HCT116 (cell line): Measurements from ENCODE around the gene FLNC.

ENCODE experiments used
- POLR2A ChIP-seq: IDR thresholded peaks from 2 replicates; pipeline ENCODE4 v1.7.0; 2011; ENCODE audit warnings: borderline replicate concordance; ENCODE audit not compliant: insufficient read depth, insufficient read length; ENCODE audit errors: extremely low read depth
- YY1 ChIP-seq: IDR thresholded peaks from 2 replicates; pipeline ENCODE4 v1.6.1; 2011; ENCODE audit warnings: low read length, low read depth, moderate library complexity, mild to moderate bottlenecking; ENCODE audit not compliant: insufficient replicate concordance; ENCODE audit errors: extremely low read depth
- TF ChIP-seq, protein P1 (sequence below), 3 experiments: fragments of 200-600 bp in 1 of 3; sonication (generic) in 1 of 3; IDR thresholded peaks in 2 of 3; conservative IDR thresholded peaks in 1 of 3; 2 replicates each; pipeline ENCODE4 v1.5.1; 2012 to 2017; ENCODE audit warnings: low read depth in 2 of 3, low read length in 2 of 3, antibody characterized with exemption in 1 of 3, borderline replicate concordance in 1 of 3, control low read depth in 1 of 3, mild to moderate bottlenecking in 1 of 3, mixed read lengths in 1 of 3, mixed run types in 1 of 3, moderate library complexity in 1 of 3; ENCODE audit not compliant: insufficient read depth in 1 of 3

- TF ChIP-seq, protein P1, sequence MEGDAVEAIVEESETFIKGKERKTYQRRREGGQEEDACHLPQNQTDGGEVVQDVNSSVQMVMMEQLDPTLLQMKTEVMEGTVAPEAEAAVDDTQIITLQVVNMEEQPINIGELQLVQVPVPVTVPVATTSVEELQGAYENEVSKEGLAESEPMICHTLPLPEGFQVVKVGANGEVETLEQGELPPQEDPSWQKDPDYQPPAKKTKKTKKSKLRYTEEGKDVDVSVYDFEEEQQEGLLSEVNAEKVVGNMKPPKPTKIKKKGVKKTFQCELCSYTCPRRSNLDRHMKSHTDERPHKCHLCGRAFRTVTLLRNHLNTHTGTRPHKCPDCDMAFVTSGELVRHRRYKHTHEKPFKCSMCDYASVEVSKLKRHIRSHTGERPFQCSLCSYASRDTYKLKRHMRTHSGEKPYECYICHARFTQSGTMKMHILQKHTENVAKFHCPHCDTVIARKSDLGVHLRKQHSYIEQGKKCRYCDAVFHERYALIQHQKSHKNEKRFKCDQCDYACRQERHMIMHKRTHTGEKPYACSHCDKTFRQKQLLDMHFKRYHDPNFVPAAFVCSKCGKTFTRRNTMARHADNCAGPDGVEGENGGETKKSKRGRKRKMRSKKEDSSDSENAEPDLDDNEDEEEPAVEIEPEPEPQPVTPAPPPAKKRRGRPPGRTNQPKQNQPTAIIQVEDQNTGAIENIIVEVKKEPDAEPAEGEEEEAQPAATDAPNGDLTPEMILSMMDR (IDR thresholded peaks at IDR 0.05 in 2 of 3, conservative IDR thresholded peaks at IDR 0.05 in 1 of 3; ENCODE audit: borderline replicate concordance in 1 of 3, insufficient read depth in 1 of 3, low read depth in 2 of 3, low read length in 2 of 3): no peak
- TF ChIP-seq POLR2A: no peak
- TF ChIP-seq YY1: no peak
These were observed 37.6 kb upstream of the FLNC start for GRCh38 chr7:128792471-128793180.
